ENCODE data around the gene NOX3.
A peak's percentile ranks its signal among the peaks of the same experiment; 100 is the strongest.
"Not testable (repeated sequence)": the region's sequence is repeated elsewhere in the genome, so short reads cannot be mapped to it uniquely, and the experiment has no call there.

NOX3 gene

GRCh38 chr6:155495011-155495768, 39.6 kb upstream of the NOX3 start:
- TF ChIP-seq, protein P1, sequence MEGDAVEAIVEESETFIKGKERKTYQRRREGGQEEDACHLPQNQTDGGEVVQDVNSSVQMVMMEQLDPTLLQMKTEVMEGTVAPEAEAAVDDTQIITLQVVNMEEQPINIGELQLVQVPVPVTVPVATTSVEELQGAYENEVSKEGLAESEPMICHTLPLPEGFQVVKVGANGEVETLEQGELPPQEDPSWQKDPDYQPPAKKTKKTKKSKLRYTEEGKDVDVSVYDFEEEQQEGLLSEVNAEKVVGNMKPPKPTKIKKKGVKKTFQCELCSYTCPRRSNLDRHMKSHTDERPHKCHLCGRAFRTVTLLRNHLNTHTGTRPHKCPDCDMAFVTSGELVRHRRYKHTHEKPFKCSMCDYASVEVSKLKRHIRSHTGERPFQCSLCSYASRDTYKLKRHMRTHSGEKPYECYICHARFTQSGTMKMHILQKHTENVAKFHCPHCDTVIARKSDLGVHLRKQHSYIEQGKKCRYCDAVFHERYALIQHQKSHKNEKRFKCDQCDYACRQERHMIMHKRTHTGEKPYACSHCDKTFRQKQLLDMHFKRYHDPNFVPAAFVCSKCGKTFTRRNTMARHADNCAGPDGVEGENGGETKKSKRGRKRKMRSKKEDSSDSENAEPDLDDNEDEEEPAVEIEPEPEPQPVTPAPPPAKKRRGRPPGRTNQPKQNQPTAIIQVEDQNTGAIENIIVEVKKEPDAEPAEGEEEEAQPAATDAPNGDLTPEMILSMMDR (IDR thresholded peaks at IDR 0.05; ENCODE audit: low read length, missing control alignments): peak; percentile 60
- DNase-seq (ENCODE audit: low read depth): peak; percentile 93
- H3K4me3 ChIP-seq (replicated peaks; ENCODE audit: low read depth, low read length): no peak overlapping the region

GRCh38 chr6:155493694-155494143, 38.1 kb upstream of the NOX3 start:
- no peak overlapping the region for H3K4me3 ChIP-seq (replicated peaks; ENCODE audit: low read depth, low read length)
- DNase-seq (ENCODE audit: low read depth): peak; percentile 99
- TF ChIP-seq, protein P1 (IDR thresholded peaks at IDR 0.05; ENCODE audit: low read length, missing control alignments): no peak

- DNase-seq (ENCODE audit: low read depth): no peak
- TF ChIP-seq, protein P1 (IDR thresholded peaks at IDR 0.05; ENCODE audit: low read length, missing control alignments): no peak
- H3K4me3 ChIP-seq (replicated peaks; ENCODE audit: low read depth, low read length): no peak overlapping the region
Observed at GRCh38 chr6:155493026-155493693, 37.5 kb upstream of the NOX3 start.

DNA sequence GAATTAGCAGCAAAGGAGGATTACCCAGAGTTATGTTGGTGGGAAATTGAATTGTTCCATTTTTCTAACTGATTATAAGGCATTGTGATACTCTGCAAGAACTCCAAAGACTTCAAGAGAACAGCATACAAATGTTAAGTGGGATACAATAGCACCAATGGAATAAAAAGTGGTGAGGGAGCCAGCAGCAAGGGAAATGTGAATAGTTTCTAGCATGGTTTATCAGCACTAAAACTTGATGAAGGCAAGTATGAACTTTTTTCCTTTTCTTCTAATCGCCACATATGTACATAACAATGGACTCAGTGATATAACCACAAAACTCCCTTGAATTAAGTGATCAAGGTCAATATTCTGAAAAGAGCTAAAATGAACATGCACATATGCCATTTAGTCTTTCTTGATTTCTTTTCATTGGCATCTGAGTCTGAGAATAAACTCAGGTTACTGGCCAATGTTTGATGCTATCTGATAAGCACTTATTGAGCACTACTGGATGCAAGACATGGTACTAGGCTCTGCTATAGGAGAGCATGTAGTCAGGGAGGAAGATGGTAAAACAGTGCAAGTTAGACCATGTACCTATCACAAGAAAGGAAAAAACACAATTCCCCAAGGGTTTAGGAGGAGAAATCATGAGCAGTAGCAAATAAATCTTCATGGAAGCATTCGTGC, 36.6 kb upstream of the NOX3 start:
- DNase-seq (ENCODE audit: low read depth): no peak
- no peak overlapping the region for H3K4me3 ChIP-seq (replicated peaks; ENCODE audit: low read depth, low read length)
- TF ChIP-seq, protein P1 (IDR thresholded peaks at IDR 0.05; ENCODE audit: low read length, missing control alignments): no peak

- H3K4me3 ChIP-seq (replicated peaks; ENCODE audit: low read depth, low read length): no peak overlapping the region
- DNase-seq (ENCODE audit: low read depth): no peak
- TF ChIP-seq, protein P1 (IDR thresholded peaks at IDR 0.05; ENCODE audit: low read length, missing control alignments): no peak
Observed at GRCh38 chr6:155491421-155491820, 35.8 kb upstream of the NOX3 start.

DNA sequence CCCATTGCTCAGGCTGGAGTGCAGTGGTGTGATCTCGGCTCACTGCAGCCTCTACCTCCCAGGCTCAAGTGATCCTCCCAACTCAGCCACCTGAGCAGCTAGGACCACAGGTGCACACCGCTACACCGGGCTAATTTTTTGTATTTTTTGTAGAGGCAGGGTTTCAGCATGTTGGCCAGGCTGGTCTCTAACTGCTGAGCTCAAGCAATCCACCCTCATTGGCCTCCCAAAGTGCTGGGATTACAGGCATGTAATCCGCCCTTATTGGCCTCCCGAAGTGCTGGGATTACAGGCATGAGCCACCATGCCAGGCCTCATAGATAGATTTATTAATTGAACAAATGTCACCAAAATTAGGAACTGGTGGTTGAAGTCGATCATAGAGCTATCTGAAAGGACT, 32.6 kb upstream of the NOX3 start:
- DNase-seq (ENCODE audit: low read depth); H3K4me3 ChIP-seq (replicated peaks; ENCODE audit: low read depth, low read length): not testable (repeated sequence)

Measured in fibroblast of pulmonary artery (primary cell).